H1 (cell line): ENCODE results near the gene OR51V1. TPM values are rescaled to one million over a fixed set of nuclear protein-coding genes. Genes with fewer than 3 reads are reported as not detected.

Experiments
- CTCF ChIA-PET: fragments of 300-600 bp; sonication (Branson Sonifier 250); formaldehyde crosslinking; loops from one replicate; lab custom pipeline; 2021; ENCODE audit not compliant: partially characterized antibody; lab: Charles Lee
- POLR2A ChIA-PET: fragments of 300-600 bp; sonication (Branson Sonifier 250); formaldehyde crosslinking; loops from one replicate; lab custom pipeline; 2021; ENCODE audit warnings: inconsistent platforms; ENCODE audit not compliant: partially characterized antibody; lab: Charles Lee
- DNase-seq, 2 experiments: peaks; one replicate each; pipeline versions ENCODE4 v3.0.0 to v3.0.0-alpha.2; 2010 to 2022; ENCODE audit warnings: low spot score in 2 of 2, low read depth in 1 of 2, mixed read lengths in 1 of 2
- FAIRE-seq: peaks from 2 replicates; lab custom pipeline; 2011; peaks lifted over from hg19 to GRCh38; lab: Jason Lieb, UNC
- H2AFZ ChIP-seq: 2 replicates; pipeline ENCODE4 v1.8.1; 2012; ENCODE audit warnings: low read length, inconsistent platforms
- H2AK5ac ChIP-seq: 2 replicates; pipeline ENCODE4 v1.6.1; 2013; ENCODE audit warnings: low read depth, low read length
- H2BK120ac ChIP-seq: replicated peaks from 2 replicates; pipeline ENCODE3; 2013; ENCODE audit warnings: low read depth, low read length, inconsistent platforms
- H2BK12ac ChIP-seq: 2 replicates; pipeline ENCODE4 v1.6.1; 2013; ENCODE audit warnings: low read depth, low read length
- H2BK15ac ChIP-seq: 2 replicates; pipeline ENCODE4 v1.6.1; 2013; ENCODE audit warnings: low read length
- H2BK20ac ChIP-seq: 2 replicates; pipeline ENCODE4 v1.6.1; 2013; ENCODE audit warnings: low read length
- H2BK5ac ChIP-seq: 2 replicates; pipeline ENCODE4 v1.6.1; 2013; ENCODE audit warnings: low read depth, low read length
- H3K14ac ChIP-seq: 2 replicates; pipeline ENCODE4 v1.6.1; 2013; ENCODE audit warnings: inconsistent platforms; ENCODE audit not compliant: insufficient read length
- H3K18ac ChIP-seq: 2 replicates; pipeline ENCODE4 v1.6.1; 2013; ENCODE audit warnings: low read length; ENCODE audit errors: extremely low read depth
- H3K23ac ChIP-seq: 2 replicates; pipeline ENCODE4 v1.6.1; 2013; ENCODE audit warnings: inconsistent platforms; ENCODE audit not compliant: insufficient read length
- H3K23me2 ChIP-seq: 2 replicates; pipeline ENCODE4 v1.6.1; 2013; ENCODE audit warnings: low read depth, low read length
- H3K27ac ChIP-seq: 2 replicates; pipeline ENCODE4 v1.6.1; 2011; ENCODE audit warnings: low read depth, low read length, inconsistent platforms
- H3K27me3 ChIP-seq, 4 experiments: replicated peaks in 1 of 4; 1 replicate in 1 of 4; 2 replicates in 3 of 4; pipeline versions ENCODE4 v1.6.1 to v1.8.1; 2011 to 2013; ENCODE audit warnings: low read length in 3 of 4, mild to moderate bottlenecking in 3 of 4, inconsistent platforms in 2 of 4, mixed read lengths in 2 of 4, moderate library complexity in 1 of 4; ENCODE audit not compliant: control insufficient read depth in 3 of 4, insufficient read depth in 3 of 4; ENCODE audit errors: extremely low read depth in 1 of 4
- H3K36me3 ChIP-seq, 4 experiments: 2 replicates each; pipeline versions ENCODE4 v1.6.1 to v1.8.1; 2011 to 2013; ENCODE audit warnings: mild to moderate bottlenecking in 4 of 4, low read length in 3 of 4, moderate library complexity in 2 of 4, control low read depth in 1 of 4, inconsistent platforms in 1 of 4; ENCODE audit not compliant: insufficient read depth in 4 of 4, control insufficient read depth in 2 of 4
- H3K4ac ChIP-seq: replicated peaks from 2 replicates; pipeline ENCODE3; 2013; ENCODE audit warnings: low read length, low read depth, mixed read lengths, inconsistent platforms; ENCODE audit not compliant: insufficient read length
- H3K4me1 ChIP-seq, 4 experiments: replicated peaks in 1 of 4; 1 replicate in 1 of 4; 2 replicates in 3 of 4; pipeline versions ENCODE4 v1.6.1 to v1.8.1; 2011 to 2013; ENCODE audit warnings: low read length in 3 of 4, inconsistent platforms in 2 of 4, mixed read lengths in 1 of 4; ENCODE audit not compliant: insufficient read depth in 4 of 4, control insufficient read depth in 3 of 4
- H3K4me2 ChIP-seq, 2 experiments: 2 replicates each; pipeline versions ENCODE4 v1.6.1 to v1.8.1; 2011 to 2013; ENCODE audit warnings: low read depth in 2 of 2, low read length in 2 of 2, control low read depth in 1 of 2, inconsistent platforms in 1 of 2, mild to moderate bottlenecking in 1 of 2; ENCODE audit not compliant: insufficient read depth in 1 of 2
- H3K4me3 ChIP-seq, 4 experiments: fragments of 200-600, 300-600 bp in 1 of 4; sonication (generic), shearing (Covaris generic), sonication (Bioruptor Twin) in 1 of 4; 2 replicates each; pipeline versions ENCODE4 v1.5.1 to v1.8.1; 2011 to 2016; ENCODE audit warnings: low read length in 4 of 4, low read depth in 3 of 4, control low read depth in 2 of 4, inconsistent platforms in 2 of 4, mild to moderate bottlenecking in 2 of 4, mixed read lengths in 1 of 4, moderate library complexity in 1 of 4; ENCODE audit not compliant: insufficient read depth in 2 of 4; ENCODE audit errors: extremely low read depth in 1 of 4
- H3K56ac ChIP-seq: replicated peaks from 2 replicates; pipeline ENCODE3; 2013; ENCODE audit warnings: low read depth, mild to moderate bottlenecking, mixed read lengths, low read length, inconsistent platforms; ENCODE audit not compliant: insufficient read length
- H3K79me1 ChIP-seq: 2 replicates; pipeline ENCODE4 v1.6.1; 2013; ENCODE audit warnings: low read depth, low read length, control low read depth
- H3K79me2 ChIP-seq, 2 experiments: 2 replicates each; pipeline versions ENCODE4 v1.6.1 to v1.8.1; 2012 to 2013; ENCODE audit warnings: low read length in 2 of 2, mild to moderate bottlenecking in 2 of 2, inconsistent platforms in 1 of 2; ENCODE audit not compliant: insufficient read depth in 2 of 2, control insufficient read depth in 1 of 2
- H3K9ac ChIP-seq, 4 experiments: replicated peaks in 1 of 4; 1 replicate in 1 of 4; 2 replicates in 3 of 4; pipeline versions ENCODE4 v1.6.1 to v1.8.1; 2011 to 2013; ENCODE audit warnings: low read depth in 3 of 4, low read length in 3 of 4, control low read depth in 2 of 4, mild to moderate bottlenecking in 2 of 4, moderate library complexity in 2 of 4, inconsistent platforms in 1 of 4; ENCODE audit errors: extremely low read depth in 1 of 4
- H3K9me3 ChIP-seq, 2 experiments: 2 replicates each; pipeline versions ENCODE4 v1.6.1 to v1.8.1; 2012 to 2013; ENCODE audit warnings: mild to moderate bottlenecking in 2 of 2, moderate library complexity in 2 of 2, control low read depth in 1 of 2, inconsistent platforms in 1 of 2, low read depth in 1 of 2, low read length in 1 of 2, mixed read lengths in 1 of 2; ENCODE audit not compliant: insufficient read depth in 2 of 2
- H4K20me1 ChIP-seq, 2 experiments: replicated peaks in 1 of 2; 2 replicates each; pipeline versions ENCODE3 to v1.8.1; 2011 to 2013; ENCODE audit warnings: inconsistent platforms in 2 of 2, low read length in 2 of 2, mild to moderate bottlenecking in 1 of 2; ENCODE audit not compliant: insufficient read depth in 2 of 2, control insufficient read depth in 1 of 2
- H4K5ac ChIP-seq: 2 replicates; pipeline ENCODE4 v1.6.1; 2013; ENCODE audit warnings: low read length, low read depth, mixed read lengths, inconsistent platforms; ENCODE audit not compliant: insufficient read length
- H4K8ac ChIP-seq: 2 replicates; pipeline ENCODE4 v1.8.0; 2013; ENCODE audit warnings: mild to moderate bottlenecking, moderate library complexity, low read length, inconsistent platforms; ENCODE audit not compliant: insufficient read depth; ENCODE audit errors: extremely low read depth
- H4K91ac ChIP-seq: replicated peaks from 2 replicates; pipeline ENCODE3; 2013; ENCODE audit warnings: low read length, mixed read lengths, inconsistent platforms; ENCODE audit not compliant: insufficient read length
- ASH2L ChIP-seq: fragments of 200-600, 300-600 bp; sonication (generic); IDR thresholded peaks from one replicate; pipeline ENCODE4 v1.7.1; 2017; ENCODE audit warnings: low read length
- GTF2F1 ChIP-seq: IDR thresholded peaks from 2 replicates; pipeline ENCODE4 v1.6.1; 2012; ENCODE audit warnings: low read depth, low read length, improper control_type of control experiment, borderline replicate concordance
- KDM5A ChIP-seq: fragments of 200-600 bp; IDR thresholded peaks from 2 replicates; pipeline ENCODE4 v1.7.1; 2012; ENCODE audit warnings: mild to moderate bottlenecking, low read length, inconsistent platforms, mixed read lengths
- WGBS, 2 experiments: shearing (Covaris generic) in 1 of 2; methylation state at CpG; one replicate each; pipeline versions ENCODE4 v1.1.6 to v1.1.7; 2013 to 2015; ENCODE audit warnings: low lambda C conversion rate in 2 of 2, mixed read lengths in 2 of 2, inconsistent platforms in 1 of 2, low coverage in 1 of 2, missing lambda C conversion rate in 1 of 2; ENCODE audit not compliant: insufficient replicate concordance in 2 of 2, insufficient coverage in 1 of 2, insufficient read length in 1 of 2; ENCODE audit errors: extremely low coverage in 1 of 2, missing lambda C conversion rate in 1 of 2; 5-methylcytosine and 5-hydroxymethylcytosine counted together
- polyA plus RNA-seq, 7 experiments: library from polyadenylated mRNA; depleted of rRNA in 3 of 7; stranded (reverse) in 5 of 7; unstranded in 2 of 7; fragments of >200 nt in 5 of 7; fragments of 200-250 nt in 2 of 7; gene quantifications; 1 replicate in 5 of 7; 2 replicates in 1 of 7; 4 replicates in 1 of 7; pipeline versions ENCODE4 v1.2.1 to v1.2.3, GENCODE V29; 2011 to 2013; ENCODE audit warnings: missing spikeins in 2 of 7, mixed read lengths in 2 of 7
- total RNA-seq: library from RNA; stranded (reverse); fragmentation: NEBNext Ultra II Directional; extraction: Animal tissue kit (Norgen Biotek cat#: 25700); gene quantifications from 2 replicates; pipeline ENCODE4 v1.2.1, GENCODE V29; 2021
- TF ChIP-seq, protein P1 (sequence below): IDR thresholded peaks from 2 replicates; pipeline ENCODE4 v1.6.1; 2011; ENCODE audit warnings: low read length, improper control_type of control experiment
- TF ChIP-seq, protein P2 (sequence below): IDR thresholded peaks from 2 replicates; pipeline ENCODE4 v1.6.1; 2012; ENCODE audit warnings: inconsistent platforms

OR51V1 gene
- total and polyA plus RNA-seq, 2 of the 8 experiments (the other 6 are each of a cell fraction or from before 2014, with no cell fraction given), result not detected

DNA sequence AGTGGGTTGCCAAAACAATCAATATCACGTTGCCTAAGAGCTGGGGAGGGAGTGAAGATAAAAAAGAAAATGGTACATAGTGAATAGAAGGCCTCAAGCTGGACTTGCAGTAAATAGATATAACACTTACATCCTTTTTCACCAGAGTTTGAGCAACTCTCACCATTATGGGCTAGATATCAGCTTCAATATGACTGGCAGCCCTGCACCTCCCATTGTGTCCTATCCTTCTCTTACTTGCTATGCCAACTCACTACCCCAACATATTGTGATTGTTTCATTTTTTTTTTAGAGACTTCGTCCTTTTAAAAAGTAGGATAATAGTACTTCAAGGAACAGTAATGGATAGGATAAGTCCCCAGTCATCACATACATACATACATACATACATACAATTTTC lies 41.7 kb upstream of the OR51V1 start:
- no peak overlapping the region for H3K23ac ChIP-seq
- no peak overlapping the region for H3K27ac ChIP-seq
- no peak overlapping the region for H3K14ac ChIP-seq
- H3K9me3 ChIP-seq, result no peaks in the 10 kb centered on the region
- H2AFZ ChIP-seq, result no peak overlapping the region
- no peak overlapping the region for H3K4ac ChIP-seq
- H2BK5ac ChIP-seq, result no peak overlapping the region
- H3K23me2 ChIP-seq, result no peaks in the 10 kb centered on the region; the same call in 1 of the 2 replicates
- 83% methylated on average over 2 of the region's 2 CpGs; no CpG with 5 or more reads in 1 of the 2 experiments for WGBS, 2 experiments
- H2BK120ac ChIP-seq, result no peak overlapping the region
- H2AK5ac ChIP-seq, result no peak overlapping the region
- DNase-seq, result no peak
- no peaks in the 10 kb centered on the region for H4K20me1 ChIP-seq
- H3K18ac ChIP-seq, result no peak overlapping the region
- no peak overlapping the region for H3K4me2 ChIP-seq
- H4K8ac ChIP-seq, result no peak overlapping the region
- no peak overlapping the region for H3K4me3 ChIP-seq
- FAIRE-seq, result no peak
- no peaks in the 10 kb centered on the region for H3K27me3 ChIP-seq
- ChIA-PET POLR2A (no interaction called here), CTCF (interaction anchor here (1.4 to 1.8 kb wide), 2 partner anchors 56 to 139 kb away, joined by 3 to 4 read pairs; no protein-coding TSS in a partner anchor)
- H4K91ac ChIP-seq, result no peak overlapping the region
- no peak overlapping the region for H3K56ac ChIP-seq
- no peak overlapping the region for H2BK20ac ChIP-seq
- no peak overlapping the region for H4K5ac ChIP-seq
- no peaks in the 10 kb centered on the region for H3K79me1 ChIP-seq
- H2BK12ac ChIP-seq, result no peak overlapping the region
- H3K9ac ChIP-seq, result no peak overlapping the region
- H3K79me2 ChIP-seq, result no peaks in the 10 kb centered on the region
- H3K36me3 ChIP-seq, result no peaks in the 10 kb centered on the region
- no peak overlapping the region for H2BK15ac ChIP-seq
- no peaks in the 10 kb centered on the region for H3K4me1 ChIP-seq
- no peak for TF ChIP-seq GTF2F1
- TF ChIP-seq KDM5A, result no peak
- TF ChIP-seq ASH2L, result no peak
- TF ChIP-seq, protein P1, sequence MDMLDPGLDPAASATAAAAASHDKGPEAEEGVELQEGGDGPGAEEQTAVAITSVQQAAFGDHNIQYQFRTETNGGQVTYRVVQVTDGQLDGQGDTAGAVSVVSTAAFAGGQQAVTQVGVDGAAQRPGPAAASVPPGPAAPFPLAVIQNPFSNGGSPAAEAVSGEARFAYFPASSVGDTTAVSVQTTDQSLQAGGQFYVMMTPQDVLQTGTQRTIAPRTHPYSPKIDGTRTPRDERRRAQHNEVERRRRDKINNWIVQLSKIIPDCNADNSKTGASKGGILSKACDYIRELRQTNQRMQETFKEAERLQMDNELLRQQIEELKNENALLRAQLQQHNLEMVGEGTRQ, result no peak
- TF ChIP-seq, protein P2, sequence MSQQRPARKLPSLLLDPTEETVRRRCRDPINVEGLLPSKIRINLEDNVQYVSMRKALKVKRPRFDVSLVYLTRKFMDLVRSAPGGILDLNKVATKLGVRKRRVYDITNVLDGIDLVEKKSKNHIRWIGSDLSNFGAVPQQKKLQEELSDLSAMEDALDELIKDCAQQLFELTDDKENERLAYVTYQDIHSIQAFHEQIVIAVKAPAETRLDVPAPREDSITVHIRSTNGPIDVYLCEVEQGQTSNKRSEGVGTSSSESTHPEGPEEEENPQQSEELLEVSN, result no peak
